Measurements from ENCODE around the gene CCL27. TPM values are rescaled to one million over a fixed set of nuclear protein-coding genes. Genes with fewer than 3 reads are reported as not detected.

Gene CCL27, protein sequence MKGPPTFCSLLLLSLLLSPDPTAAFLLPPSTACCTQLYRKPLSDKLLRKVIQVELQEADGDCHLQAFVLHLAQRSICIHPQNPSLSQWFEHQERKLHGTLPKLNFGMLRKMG
- not detected for total RNA-seq

DNA sequence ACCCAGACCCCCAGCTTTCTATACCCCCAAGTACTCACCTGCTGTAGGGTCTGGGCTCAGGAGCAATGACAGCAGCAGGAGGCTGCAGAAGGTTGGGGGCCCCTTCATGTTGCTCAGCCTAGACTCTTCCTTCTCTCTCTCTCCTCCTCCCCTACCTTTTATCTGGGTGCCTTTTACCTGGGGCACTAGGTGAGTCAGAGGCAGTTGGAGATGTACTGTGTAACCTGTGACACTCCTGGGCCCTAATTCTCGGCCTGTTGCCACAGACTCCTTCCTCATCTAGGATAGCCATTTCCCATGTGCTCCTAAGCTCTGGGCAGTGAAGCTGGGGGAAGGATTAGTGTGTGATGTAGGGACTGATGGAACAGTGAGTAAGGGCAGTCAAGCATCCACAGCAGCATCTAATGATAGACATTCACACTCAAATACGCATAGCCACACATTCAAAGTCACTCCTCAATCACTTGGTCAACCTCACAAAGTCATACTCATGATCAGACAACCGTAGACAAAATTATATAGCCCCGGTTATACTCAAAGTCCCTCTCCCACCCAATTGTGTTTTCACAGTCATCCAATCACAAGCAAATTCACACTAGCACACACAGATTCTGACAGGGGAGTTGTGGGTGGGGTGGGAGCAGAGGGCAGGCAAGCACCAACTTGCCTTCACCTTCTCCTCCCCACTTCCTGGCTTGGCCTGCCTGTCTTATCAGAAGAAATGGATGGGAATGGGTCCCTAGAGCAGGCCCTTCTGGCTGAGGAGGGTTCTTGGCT, at the start of gene CCL27:
Gene CCL27, minus strand, starts transcription at position 132 of the 777 bp plus-strand sequence. Its CDS starts 24 bp downstream, at position 108.
- Histone ChIP-seq H3K27ac (peak within 1 kb of the TSS in 3 of 4 donors; percentile 8 to 99 (median 19)), H3K36me3 (peaks cover 0 to 21% (median 0%) of the 10 kb centered on the region in 3 donors), H3K4me3 (no peak within 1 kb of the TSS), H3K4me1 (peaks cover 9 to 69% (median 20%) of the 10 kb centered on the region in 3 donors), H3K27me3 (no peaks in the 10 kb centered on the region), H3K9me3 (no peaks in the 10 kb centered on the region)
- intact Hi-C loops (cut with DNase I), result no loop called here
- DNase-seq, result no peak
- TF ChIP-seq, protein P1, sequence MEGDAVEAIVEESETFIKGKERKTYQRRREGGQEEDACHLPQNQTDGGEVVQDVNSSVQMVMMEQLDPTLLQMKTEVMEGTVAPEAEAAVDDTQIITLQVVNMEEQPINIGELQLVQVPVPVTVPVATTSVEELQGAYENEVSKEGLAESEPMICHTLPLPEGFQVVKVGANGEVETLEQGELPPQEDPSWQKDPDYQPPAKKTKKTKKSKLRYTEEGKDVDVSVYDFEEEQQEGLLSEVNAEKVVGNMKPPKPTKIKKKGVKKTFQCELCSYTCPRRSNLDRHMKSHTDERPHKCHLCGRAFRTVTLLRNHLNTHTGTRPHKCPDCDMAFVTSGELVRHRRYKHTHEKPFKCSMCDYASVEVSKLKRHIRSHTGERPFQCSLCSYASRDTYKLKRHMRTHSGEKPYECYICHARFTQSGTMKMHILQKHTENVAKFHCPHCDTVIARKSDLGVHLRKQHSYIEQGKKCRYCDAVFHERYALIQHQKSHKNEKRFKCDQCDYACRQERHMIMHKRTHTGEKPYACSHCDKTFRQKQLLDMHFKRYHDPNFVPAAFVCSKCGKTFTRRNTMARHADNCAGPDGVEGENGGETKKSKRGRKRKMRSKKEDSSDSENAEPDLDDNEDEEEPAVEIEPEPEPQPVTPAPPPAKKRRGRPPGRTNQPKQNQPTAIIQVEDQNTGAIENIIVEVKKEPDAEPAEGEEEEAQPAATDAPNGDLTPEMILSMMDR (IDR thresholded peaks at IDR 0.05), result no peak
- TF ChIP-seq POLR2A (IDR thresholded peaks at IDR 0.05), result no peak
- 62% methylated on average over 4 of the region's 4 CpGs for WGBS, 2 donors

DNA sequence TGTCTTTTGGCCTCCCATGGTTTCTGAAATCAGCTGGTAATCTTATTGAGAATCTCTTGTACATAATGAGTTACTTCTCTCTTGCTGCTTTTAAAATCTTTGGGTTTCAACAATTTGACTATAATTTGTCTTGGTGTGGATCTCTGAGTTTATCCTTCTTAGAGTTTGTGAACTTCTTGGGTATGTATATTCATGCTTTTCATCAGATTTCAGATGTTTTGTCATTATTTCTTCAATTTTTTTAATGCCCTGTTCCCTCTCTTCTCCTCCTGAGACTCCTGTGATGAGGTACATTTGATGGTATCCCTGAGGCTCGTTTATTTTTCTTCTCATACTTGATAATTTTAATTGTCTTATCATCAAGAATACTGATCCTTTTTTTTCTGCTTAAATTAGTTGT, 49.7 kb upstream of the CCL27 start:
- intact Hi-C loops (cut with DNase I), result no loop called here
- Histone ChIP-seq H3K4me3 (no peak overlapping the region), H3K36me3 (no peaks in the 10 kb centered on the region), H3K4me1 (peaks cover 0 to 40% (median 6%) of the 10 kb centered on the region in 3 donors), H3K27me3 (no peaks in the 10 kb centered on the region), H3K9me3 (no peaks in the 10 kb centered on the region), H3K27ac (no peak overlapping the region)
- DNase-seq, result no peak
- WGBS, 2 donors, result 61 to 92% methylated on average over 1 of the region's 1 CpG
- TF ChIP-seq, protein P1 (IDR thresholded peaks at IDR 0.05), result no peak
- no peak for TF ChIP-seq POLR2A (IDR thresholded peaks at IDR 0.05)

DNA sequence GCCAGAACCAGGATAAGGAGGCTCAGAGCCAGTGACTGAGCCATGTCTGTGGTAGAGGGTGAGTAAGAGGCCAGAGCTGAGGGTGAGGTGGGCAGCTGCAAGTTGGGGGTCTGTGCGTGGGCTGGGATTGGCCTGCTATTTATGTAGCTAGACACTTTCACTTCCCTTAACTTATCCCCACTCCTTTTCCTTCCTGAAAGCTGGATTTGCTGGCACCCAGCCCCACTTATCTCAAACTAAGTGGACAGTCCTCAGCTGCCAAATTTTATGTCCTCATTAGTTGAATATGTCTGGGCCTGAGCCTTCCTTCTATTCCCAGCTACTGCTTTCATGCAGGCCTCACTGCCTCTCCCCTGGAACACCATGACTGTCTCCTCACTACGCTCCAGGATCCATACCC, 47.6 kb upstream of the CCL27 start, which contains the start of gene CCL21:
Gene CCL21, minus strand, starts transcription at position 114 of the 400 bp plus-strand sequence. Its CDS starts 70 bp downstream, at position 44.
- peaks cover 0 to 22% (median 6%) of the 10 kb centered on the region in 3 donors for H3K4me1 ChIP-seq
- H3K27ac ChIP-seq, result peak within 1 kb of the TSS in 1 of 4 donors; percentile 9
- H3K9me3 ChIP-seq, result no peaks in the 10 kb centered on the region
- no peaks in the 10 kb centered on the region for H3K27me3 ChIP-seq
- intact Hi-C loops (cut with DNase I), result no loop called here
- H3K4me3 ChIP-seq, result no peak within 1 kb of the TSS
- WGBS, 2 donors, result 36 to 92% methylated on average over 2 of the region's 2 CpGs
- no peak for DNase-seq
- TF ChIP-seq, protein P1 (IDR thresholded peaks at IDR 0.05), result no peak
- no peak for TF ChIP-seq POLR2A (IDR thresholded peaks at IDR 0.05)
- H3K36me3 ChIP-seq, result no peaks in the 10 kb centered on the region

DNA sequence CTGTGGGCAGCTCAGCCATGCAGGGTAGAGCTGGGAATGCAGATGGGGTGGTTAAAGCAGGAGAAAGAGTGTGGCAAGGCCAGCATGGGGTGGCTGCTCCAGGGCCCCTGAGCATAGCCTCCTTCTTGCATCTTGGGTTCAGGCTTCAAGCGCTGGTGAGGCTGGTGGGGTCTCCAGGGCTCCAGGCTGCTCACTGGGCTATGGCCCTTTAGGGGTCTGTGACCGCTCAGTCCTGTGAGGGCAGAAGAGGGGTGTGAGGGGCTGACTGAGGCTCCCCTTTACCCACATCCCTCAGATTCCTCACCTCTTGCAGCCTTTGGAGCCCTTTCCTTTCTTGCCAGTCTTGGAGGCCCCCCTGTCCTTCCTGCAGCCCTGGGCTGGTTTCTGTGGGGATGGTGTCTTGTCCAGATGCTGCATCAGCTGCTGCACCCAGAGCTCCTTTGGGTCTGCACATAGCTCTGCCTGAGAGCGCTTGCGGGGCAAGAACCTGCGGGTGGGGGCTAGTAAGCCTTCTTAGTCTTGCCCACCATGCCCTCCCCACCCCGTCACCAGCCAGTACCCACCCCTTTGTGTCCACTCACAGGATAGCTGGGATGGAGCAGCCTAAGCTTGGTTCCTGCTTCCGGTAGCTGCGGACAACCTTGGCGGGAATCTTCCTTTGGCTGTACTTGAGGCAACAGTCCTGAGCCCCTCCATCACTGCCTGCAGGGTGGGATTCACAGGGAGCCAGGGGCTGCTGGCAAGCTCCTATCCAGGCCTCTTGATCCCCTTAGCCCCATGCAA, 46.9 kb upstream of the CCL27 start:
- Histone ChIP-seq H3K9me3 (no peaks in the 10 kb centered on the region), H3K4me1 (peaks cover 0 to 16% (median 6%) of the 10 kb centered on the region in 3 donors), H3K27ac (peak overlapping the region in 1 of 4 donors; percentile 9), H3K27me3 (no peaks in the 10 kb centered on the region), H3K4me3 (no peak overlapping the region), H3K36me3 (no peaks in the 10 kb centered on the region)
- DNase-seq, result no peak
- no peak for TF ChIP-seq POLR2A (IDR thresholded peaks at IDR 0.05)
- TF ChIP-seq, protein P1 (IDR thresholded peaks at IDR 0.05), result no peak
- intact Hi-C loops (cut with DNase I), result no loop called here
- 100% methylated on average over 1 of the region's 9 CpGs; no CpG with 5 or more reads in 1 of the 2 donors for WGBS, 2 donors

Data from esophagus squamous epithelium (tissue), 5 donors.